ENCODE data around the gene LRRC26. TPM values are rescaled to one million over a fixed set of nuclear protein-coding genes. Genes with fewer than 3 reads are reported as not detected.

Gene LRRC26
- total and polyA plus RNA-seq, 2 of the 13 experiments (the other 11 are each of a cell fraction or from before 2014, with no cell fraction given), result not detected

GRCh38 chr9:137200311-137201204, 30.7 kb upstream of the LRRC26 start, which contains the start of gene TPRN (continued):
- TF ChIP-seq ZHX2 (IDR thresholded peaks at IDR 0.05; ENCODE audit: low read depth) (peak; percentile 63; the same call in 1 of the 2 replicates), ZHX2 (CRISPR knock-in tag; IDR thresholded peaks at IDR 0.05; ENCODE audit: borderline replicate concordance) (peak; percentile 22; the same call in 1 of the 2 replicates), ZNF432 (CRISPR knock-in tag; IDR thresholded peaks at IDR 0.05; ENCODE audit: borderline replicate concordance) (no peak), ATF5 (CRISPR knock-in tag; IDR thresholded peaks at IDR 0.05; ENCODE audit: low read depth) (no peak), SRSF4 (IDR thresholded peaks at IDR 0.05; ENCODE audit: low read depth, low read length, poor library complexity, severe bottlenecking) (no peak), SP5 (CRISPR knock-in tag; IDR thresholded peaks at IDR 0.05; ENCODE audit: borderline replicate concordance, low read depth) (peak; percentile 50; the same call in 1 of the 2 replicates), SSRP1 (CRISPR knock-in tag; IDR thresholded peaks at IDR 0.05) (no peak), SOX5 (CRISPR knock-in tag; IDR thresholded peaks at IDR 0.05; ENCODE audit: borderline replicate concordance) (no peak), ZNF3 (CRISPR knock-in tag; IDR thresholded peaks at IDR 0.05) (no peak), PAX8 (CRISPR knock-in tag; IDR thresholded peaks at IDR 0.05; ENCODE audit: borderline replicate concordance) (peak; percentile 69; the same call in 1 of the 2 replicates), PATZ1 (CRISPR knock-in tag; IDR thresholded peaks at IDR 0.05) (peak; percentile 94), U2AF1 (optimal IDR thresholded peaks at IDR 0.05; ENCODE audit: low read depth, low read length) (no peak), ZBTB3 (CRISPR knock-in tag; IDR thresholded peaks at IDR 0.05; ENCODE audit: borderline replicate concordance, low read depth) (no peak), ZBED4 (CRISPR knock-in tag; IDR thresholded peaks at IDR 0.05; ENCODE audit: borderline replicate concordance) (0 out of 2 replicates have a peak, but pooled peaks have one; percentile 20)

Measured in HepG2 (cell line).